Vagina (tissue), 2 donors: Measurements from ENCODE around the gene VCX2. TPM values are rescaled to one million over a fixed set of nuclear protein-coding genes. Genes with fewer than 3 reads are reported as not detected.

ENCODE experiments used
- DNase-seq, 2 donors: peaks; one replicate each; pipeline ENCODE4 v3.0.0-alpha.2; 2017; ENCODE audit errors: extremely low spot score in 2 of 2
- H3K27ac ChIP-seq: fragments of 200-600 bp; sonication (generic); one replicate; pipeline ENCODE4 v1.5.1; 2019
- H3K27me3 ChIP-seq: fragments of 200-600 bp; sonication (generic); one replicate; pipeline ENCODE4 v1.5.1; 2019
- H3K36me3 ChIP-seq, 2 donors: fragments of 200-600 bp; sonication (generic); one replicate each; pipeline ENCODE4 v1.5.1; 2017 to 2019
- H3K4me1 ChIP-seq: fragments of 200-600 bp; sonication (generic); one replicate; pipeline ENCODE4 v1.5.1; 2019
- H3K4me3 ChIP-seq, 2 donors: fragments of 200-600 bp; sonication (generic); 1 replicate in 1 of 2; 2 replicates in 1 of 2; pipeline ENCODE4 v1.5.1; 2016 to 2019
- H3K9me3 ChIP-seq: fragments of 200-600 bp; sonication (generic); one replicate; pipeline ENCODE4 v1.5.1; 2019
- CTCF ChIP-seq, 3 experiments: fragments of 450-650 bp in 2 of 3; fragments of 200-600 bp in 1 of 3; sonication (generic) in 1 of 3; IDR thresholded peaks; one replicate each; pipeline ENCODE4 v1.5.1; 2017 to 2019; ENCODE audit warnings: antibody characterized with exemption in 3 of 3, mild to moderate bottlenecking in 2 of 3, moderate library complexity in 2 of 3
- POLR2A ChIP-seq, 2 donors: fragments of 450-650 bp; IDR thresholded peaks; one replicate each; pipeline ENCODE4 v1.6.1; 2017; ENCODE audit warnings: antibody characterized with exemption in 2 of 2, mild to moderate bottlenecking in 2 of 2, moderate library complexity in 2 of 2
- POLR2AphosphoS5 ChIP-seq, 2 donors: sonication (generic); formaldehyde crosslinking; IDR thresholded peaks; one replicate each; pipeline ENCODE4 v1.9.0; 2017; ENCODE audit warnings: antibody characterized with exemption in 2 of 2, mild to moderate bottlenecking in 2 of 2, low read depth in 1 of 2; ENCODE audit not compliant: insufficient read depth in 1 of 2
- intact Hi-C: fragments of 100-400 bp; cut with DNase I; formaldehyde crosslinking; loops from one replicate; pipeline ENCODE4 v1.15.1; 2023
- total RNA-seq: library from RNA; depleted of rRNA; stranded (reverse); fragments of >200 nt; gene quantifications from one replicate; pipeline ENCODE4 v1.2.3, GENCODE V29; 2016

The VCX2 gene
- total RNA-seq, 1 donor from 2014 or later: not detected

- Histone ChIP-seq H3K36me3 (no peaks in the 10 kb centered on the region), H3K27ac (no peak overlapping the region), H3K9me3 (no peaks in the 10 kb centered on the region), H3K27me3 (no peaks in the 10 kb centered on the region), H3K4me3 (no peak overlapping the region), H3K4me1 (no peaks in the 10 kb centered on the region)
- no peak for TF ChIP-seq POLR2A (IDR thresholded peaks at IDR 0.05)
- TF ChIP-seq CTCF (IDR thresholded peaks at IDR 0.05): no peak
- TF ChIP-seq POLR2AphosphoS5 (IDR thresholded peaks at IDR 0.05; ENCODE audit: insufficient read depth in 1 of 2, low read depth in 1 of 2): no peak
- intact Hi-C loops: no loop called here
- no peak for DNase-seq
These were observed 23.1 kb upstream of the VCX2 start for GRCh38 chrX:8194216-8194615.

GRCh38 chrX:8192276-8192675, 21.2 kb upstream of the VCX2 start:
- DNase-seq: no peak
- Histone ChIP-seq H3K9me3 (no peaks in the 10 kb centered on the region), H3K27ac (no peak overlapping the region), H3K4me1 (no peaks in the 10 kb centered on the region), H3K36me3 (no peaks in the 10 kb centered on the region), H3K4me3 (no peak overlapping the region), H3K27me3 (no peaks in the 10 kb centered on the region)
- TF ChIP-seq POLR2AphosphoS5 (IDR thresholded peaks at IDR 0.05; ENCODE audit: insufficient read depth in 1 of 2, low read depth in 1 of 2) (no peak), POLR2A (IDR thresholded peaks at IDR 0.05) (no peak), CTCF (IDR thresholded peaks at IDR 0.05) (no peak)
- intact Hi-C loops: no loop called here

GRCh38 chrX:8191022-8191421, 20.0 kb upstream of the VCX2 start:
- Histone ChIP-seq H3K27me3 (no peaks in the 10 kb centered on the region), H3K36me3 (no peaks in the 10 kb centered on the region), H3K4me3 (no peak overlapping the region), H3K4me1 (no peaks in the 10 kb centered on the region), H3K27ac (no peak overlapping the region), H3K9me3 (no peaks in the 10 kb centered on the region)
- TF ChIP-seq POLR2A (IDR thresholded peaks at IDR 0.05) (no peak), CTCF (IDR thresholded peaks at IDR 0.05) (no peak), POLR2AphosphoS5 (IDR thresholded peaks at IDR 0.05; ENCODE audit: insufficient read depth in 1 of 2, low read depth in 1 of 2) (no peak)
- no peak for DNase-seq
- intact Hi-C loops: no loop called here

GRCh38 chrX:8190341-8190830, 19.3 kb upstream of the VCX2 start:
- no peaks in the 10 kb centered on the region for H3K36me3 ChIP-seq
- H3K27ac ChIP-seq: no peak overlapping the region
- intact Hi-C loops: no loop called here
- TF ChIP-seq POLR2AphosphoS5 (IDR thresholded peaks at IDR 0.05; ENCODE audit: insufficient read depth in 1 of 2, low read depth in 1 of 2): no peak
- no peak for DNase-seq
- H3K27me3 ChIP-seq: no peaks in the 10 kb centered on the region
- H3K4me1 ChIP-seq: no peaks in the 10 kb centered on the region
- no peak overlapping the region for H3K4me3 ChIP-seq
- no peaks in the 10 kb centered on the region for H3K9me3 ChIP-seq

GRCh38 chrX:8189096-8189830, 18.2 kb upstream of the VCX2 start:
- Histone ChIP-seq H3K9me3 (no peaks in the 10 kb centered on the region), H3K27me3 (no peaks in the 10 kb centered on the region), H3K36me3 (no peaks in the 10 kb centered on the region), H3K27ac (no peak overlapping the region), H3K4me3 (no peak overlapping the region), H3K4me1 (no peaks in the 10 kb centered on the region)
- TF ChIP-seq POLR2AphosphoS5 (IDR thresholded peaks at IDR 0.05; ENCODE audit: insufficient read depth in 1 of 2, low read depth in 1 of 2) (no peak), POLR2A (IDR thresholded peaks at IDR 0.05) (no peak), CTCF (IDR thresholded peaks at IDR 0.05) (no peak)
- intact Hi-C loops: no loop called here
- no peak for DNase-seq
